H1 (cell line): ENCODE data around the gene IL1A. TPM values are rescaled to one million over a fixed set of nuclear protein-coding genes. Genes with fewer than 3 reads are reported as not detected.

Experiments used
- ASH2L ChIP-seq: fragments of 200-600, 300-600 bp; sonication (generic); IDR thresholded peaks from one replicate; pipeline ENCODE4 v1.7.1; 2017; ENCODE audit warnings: low read length
- BRCA1 ChIP-seq: IDR thresholded peaks from 2 replicates; pipeline ENCODE4 v1.6.1; 2012; ENCODE audit warnings: low read depth, low read length, improper control_type of control experiment
- CHD1 ChIP-seq: IDR thresholded peaks from 2 replicates; pipeline ENCODE4 v1.6.1; 2012; ENCODE audit warnings: low read depth, low read length, improper control_type of control experiment
- CHD2 ChIP-seq: IDR thresholded peaks from 2 replicates; pipeline ENCODE4 v1.6.1; 2012; ENCODE audit warnings: low read length, improper control_type of control experiment
- CTBP2 ChIP-seq: IDR thresholded peaks from 2 replicates; pipeline ENCODE4 v1.7.0; 2011; ENCODE audit warnings: borderline replicate concordance, mild to moderate bottlenecking, moderate library complexity, mixed read lengths, low read length; ENCODE audit not compliant: insufficient read depth, insufficient read length
- EP300 ChIP-seq, 2 experiments: IDR thresholded peaks; 1 replicate in 1 of 2; 2 replicates in 1 of 2; pipeline ENCODE4 v1.6.1; 2011 to 2012; ENCODE audit warnings: low read depth in 2 of 2, low read length in 2 of 2, mild to moderate bottlenecking in 2 of 2, borderline replicate concordance in 1 of 2, inconsistent platforms in 1 of 2, moderate library complexity in 1 of 2
- FOSL1 ChIP-seq: IDR thresholded peaks from 2 replicates; pipeline ENCODE4 v1.6.1; 2011; ENCODE audit warnings: mild to moderate bottlenecking, low read depth, low read length, moderate library complexity; ENCODE audit not compliant: insufficient read depth
- NANOG ChIP-seq: IDR thresholded peaks from 2 replicates; pipeline ENCODE4 v1.6.1; 2011; ENCODE audit warnings: low read length, low read depth, mild to moderate bottlenecking, inconsistent platforms; ENCODE audit not compliant: insufficient read depth, poor library complexity, severe bottlenecking
- NRF1 ChIP-seq: IDR thresholded peaks from 2 replicates; pipeline ENCODE4 v1.6.1; 2011; ENCODE audit warnings: mild to moderate bottlenecking, low read depth, low read length, improper control_type of control experiment
- SP4 ChIP-seq: IDR thresholded peaks from 2 replicates; pipeline ENCODE4 v1.6.1; 2012; ENCODE audit warnings: low read length, inconsistent platforms
- TAF7 ChIP-seq: optimal IDR thresholded peaks from 2 replicates; pipeline ENCODE3; 2011; ENCODE audit warnings: low read depth, mild to moderate bottlenecking, inconsistent platforms, low read length, moderate library complexity, borderline replicate concordance
- polyA plus RNA-seq, 7 experiments: library from polyadenylated mRNA; depleted of rRNA in 3 of 7; stranded (reverse) in 5 of 7; unstranded in 2 of 7; fragments of >200 nt in 5 of 7; fragments of 200-250 nt in 2 of 7; gene quantifications; 1 replicate in 5 of 7; 2 replicates in 1 of 7; 4 replicates in 1 of 7; pipeline versions ENCODE4 v1.2.1 to v1.2.3, GENCODE V29; 2011 to 2013; ENCODE audit warnings: missing spikeins in 2 of 7, mixed read lengths in 2 of 7
- total RNA-seq: library from RNA; stranded (reverse); fragmentation: NEBNext Ultra II Directional; extraction: Animal tissue kit (Norgen Biotek cat#: 25700); gene quantifications from 2 replicates; pipeline ENCODE4 v1.2.1, GENCODE V29; 2021

IL1A gene
- total and polyA plus RNA-seq, 2 of the 8 experiments (the other 6 are each of a cell fraction or from before 2014, with no cell fraction given), result 0.32 to 0.74 TPM

DNA sequence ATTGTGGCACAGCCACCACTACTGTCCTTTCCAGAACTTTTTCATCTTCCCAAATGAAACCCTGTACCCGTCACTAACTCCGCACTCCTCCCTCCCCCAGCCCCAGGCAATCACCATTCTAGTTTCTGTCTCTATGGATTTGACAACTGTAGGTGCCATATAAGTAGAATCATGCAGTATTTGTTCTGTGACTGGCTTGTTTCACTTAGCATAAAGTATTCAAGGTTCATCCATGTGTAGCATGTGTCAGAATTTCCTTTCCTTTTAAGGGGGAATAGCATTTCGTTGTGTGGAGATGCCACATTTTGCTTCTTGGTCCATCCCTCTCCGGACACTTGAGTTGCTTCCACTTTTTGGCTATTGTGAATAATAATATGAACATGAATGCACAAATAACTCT is 19.0 kb downstream of the IL1A start (continued):
- no peak for TF ChIP-seq NANOG
- no peak for TF ChIP-seq TAF7
- no peak for TF ChIP-seq ASH2L
- no peak for TF ChIP-seq BRCA1
- no peak for TF ChIP-seq FOSL1
- no peak for TF ChIP-seq SP4
- TF ChIP-seq CTBP2, result no peak
- TF ChIP-seq CHD1, result no peak
- TF ChIP-seq CHD2, result no peak
- no peak for TF ChIP-seq EP300 (IDR thresholded peaks at IDR 0.05; ENCODE audit: borderline replicate concordance in 1 of 2, low read depth in 2 of 2, low read length in 2 of 2)
- no peak for TF ChIP-seq NRF1
- TF ChIP-seq, all 59 proteins: peak for 0
